IPS-15b (cell line): ENCODE results near the gene COL26A1.

Experiments used
- H3K27me3 ChIP-seq: one replicate; pipeline ENCODE4 v1.6.1; 2013; ENCODE audit warnings: low read length; ENCODE audit not compliant: control insufficient read depth, insufficient read depth
- H3K36me3 ChIP-seq: one replicate; pipeline ENCODE4 v1.6.1; 2013; ENCODE audit warnings: low read length; ENCODE audit not compliant: control insufficient read depth, insufficient read depth
- H3K4me1 ChIP-seq: one replicate; pipeline ENCODE4 v1.6.1; 2013; ENCODE audit warnings: mild to moderate bottlenecking, low read length; ENCODE audit not compliant: control insufficient read depth, insufficient read depth
- H3K4me3 ChIP-seq: one replicate; pipeline ENCODE4 v1.5.1; 2013; ENCODE audit warnings: low read depth, low read length
- H3K9ac ChIP-seq: one replicate; pipeline ENCODE4 v1.6.1; 2013; ENCODE audit warnings: low read depth, mild to moderate bottlenecking, low read length
- H3K9me3 ChIP-seq: one replicate; pipeline ENCODE4 v1.6.1; 2013; ENCODE audit warnings: mild to moderate bottlenecking, low read length; ENCODE audit not compliant: control insufficient read depth, insufficient read depth

The COL26A1 gene

DNA sequence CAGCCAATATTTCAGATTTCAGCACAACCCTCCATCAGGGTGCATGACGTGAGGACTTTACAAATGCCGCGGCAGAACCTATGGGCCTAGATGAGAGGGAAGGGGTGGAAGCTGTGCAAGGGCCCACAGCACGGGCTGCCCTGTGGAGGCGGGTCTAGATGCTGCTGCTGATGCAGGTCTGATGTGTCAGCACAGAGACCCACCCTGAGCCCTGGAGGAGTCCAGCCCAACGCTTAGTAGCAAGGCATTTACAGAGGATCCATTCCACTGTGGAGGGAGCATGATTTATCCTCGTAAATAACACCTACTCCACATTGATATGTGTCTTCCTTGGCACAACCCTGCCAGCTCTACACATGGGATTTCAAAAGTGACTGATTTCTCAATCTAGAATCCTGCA is 217.9 kb downstream of the COL26A1 start:
- no peaks in the 10 kb centered on the region for H3K27me3 ChIP-seq
- no peak overlapping the region for H3K4me3 ChIP-seq
- H3K9ac ChIP-seq: no peak overlapping the region
- H3K9me3 ChIP-seq: peaks cover 4% of the 10 kb centered on the region
- H3K36me3 ChIP-seq: no peaks in the 10 kb centered on the region
- peaks cover 1% of the 10 kb centered on the region for H3K4me1 ChIP-seq

DNA sequence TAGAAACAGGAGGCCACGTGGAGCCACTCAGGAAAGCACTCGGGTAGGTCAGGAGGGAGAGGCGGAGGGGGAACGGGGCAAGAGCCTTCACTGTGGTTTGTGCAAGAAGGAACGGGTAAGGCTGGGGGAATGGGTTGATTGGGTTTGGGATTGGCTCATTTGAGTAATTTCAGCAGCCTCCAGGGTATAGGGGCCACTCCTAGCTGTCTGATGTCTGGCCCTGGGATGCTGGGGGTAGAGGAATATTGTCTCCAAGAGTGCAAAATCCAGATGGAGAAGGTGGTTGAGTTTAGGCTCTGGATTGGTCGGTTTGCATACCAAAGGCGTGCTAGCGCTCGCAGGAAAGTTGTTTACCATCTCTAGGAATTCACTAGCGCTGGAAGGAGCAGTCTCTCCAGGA is 219.2 kb downstream of the COL26A1 start:
- Histone ChIP-seq H3K9ac (no peak overlapping the region), H3K4me3 (no peak overlapping the region), H3K27me3 (no peaks in the 10 kb centered on the region), H3K4me1 (no peaks in the 10 kb centered on the region), H3K9me3 (peaks cover 1% of the 10 kb centered on the region), H3K36me3 (no peaks in the 10 kb centered on the region)

- H3K9me3 ChIP-seq: no peaks in the 10 kb centered on the region
- no peak overlapping the region for H3K4me3 ChIP-seq
- no peaks in the 10 kb centered on the region for H3K4me1 ChIP-seq
- no peak overlapping the region for H3K9ac ChIP-seq
- no peaks in the 10 kb centered on the region for H3K36me3 ChIP-seq
- H3K27me3 ChIP-seq: no peaks in the 10 kb centered on the region
Observed at GRCh38 chr7:101582971-101583370, 220.3 kb downstream of the COL26A1 start.

- no peaks in the 10 kb centered on the region for H3K27me3 ChIP-seq
- no peaks in the 10 kb centered on the region for H3K9me3 ChIP-seq
- no peaks in the 10 kb centered on the region for H3K4me1 ChIP-seq
- H3K36me3 ChIP-seq: no peaks in the 10 kb centered on the region
- no peak overlapping the region for H3K9ac ChIP-seq
- H3K4me3 ChIP-seq: no peak overlapping the region
Observed at GRCh38 chr7:101586078-101586905, 223.6 kb downstream of the COL26A1 start.

DNA sequence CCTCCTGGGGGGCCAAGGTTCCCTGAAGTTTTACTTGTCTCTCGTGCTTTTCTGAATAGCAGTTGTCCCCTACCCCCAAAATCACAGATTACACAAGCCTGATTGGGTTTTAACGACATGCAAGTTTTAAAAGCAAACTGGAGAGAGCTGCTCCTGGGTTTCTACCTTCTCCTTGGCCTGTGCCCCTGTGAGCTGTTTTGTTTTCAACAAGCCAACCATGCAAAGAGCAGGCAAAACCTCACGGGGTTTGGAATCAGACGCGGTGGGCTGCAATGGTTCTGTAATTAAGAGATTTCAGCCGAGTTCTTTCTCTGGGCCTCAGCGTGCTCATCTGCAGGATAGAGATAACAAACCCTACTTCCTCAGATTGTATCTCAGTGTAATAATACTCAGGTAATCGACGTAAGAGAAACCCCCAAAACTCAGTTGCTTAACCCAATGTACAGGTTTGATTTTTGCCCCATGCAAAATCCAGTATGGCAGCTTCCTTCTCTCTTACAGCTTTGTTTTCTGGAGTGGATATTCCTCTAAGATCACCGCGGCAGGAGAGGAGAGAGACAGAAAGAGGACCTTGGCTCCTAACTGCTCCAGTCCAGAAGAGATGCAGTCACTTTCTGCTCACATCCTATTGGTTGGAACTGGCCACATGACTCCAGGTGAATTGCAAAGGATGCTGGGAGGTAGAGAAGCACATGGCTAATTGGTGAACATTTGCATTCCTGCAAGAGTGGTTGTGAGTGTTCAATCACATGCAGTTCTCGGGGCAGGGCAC is 224.4 kb downstream of the COL26A1 start:
- Histone ChIP-seq H3K9me3 (no peaks in the 10 kb centered on the region), H3K4me1 (no peaks in the 10 kb centered on the region), H3K4me3 (no peak overlapping the region), H3K27me3 (no peaks in the 10 kb centered on the region), H3K9ac (no peak overlapping the region), H3K36me3 (no peaks in the 10 kb centered on the region)

DNA sequence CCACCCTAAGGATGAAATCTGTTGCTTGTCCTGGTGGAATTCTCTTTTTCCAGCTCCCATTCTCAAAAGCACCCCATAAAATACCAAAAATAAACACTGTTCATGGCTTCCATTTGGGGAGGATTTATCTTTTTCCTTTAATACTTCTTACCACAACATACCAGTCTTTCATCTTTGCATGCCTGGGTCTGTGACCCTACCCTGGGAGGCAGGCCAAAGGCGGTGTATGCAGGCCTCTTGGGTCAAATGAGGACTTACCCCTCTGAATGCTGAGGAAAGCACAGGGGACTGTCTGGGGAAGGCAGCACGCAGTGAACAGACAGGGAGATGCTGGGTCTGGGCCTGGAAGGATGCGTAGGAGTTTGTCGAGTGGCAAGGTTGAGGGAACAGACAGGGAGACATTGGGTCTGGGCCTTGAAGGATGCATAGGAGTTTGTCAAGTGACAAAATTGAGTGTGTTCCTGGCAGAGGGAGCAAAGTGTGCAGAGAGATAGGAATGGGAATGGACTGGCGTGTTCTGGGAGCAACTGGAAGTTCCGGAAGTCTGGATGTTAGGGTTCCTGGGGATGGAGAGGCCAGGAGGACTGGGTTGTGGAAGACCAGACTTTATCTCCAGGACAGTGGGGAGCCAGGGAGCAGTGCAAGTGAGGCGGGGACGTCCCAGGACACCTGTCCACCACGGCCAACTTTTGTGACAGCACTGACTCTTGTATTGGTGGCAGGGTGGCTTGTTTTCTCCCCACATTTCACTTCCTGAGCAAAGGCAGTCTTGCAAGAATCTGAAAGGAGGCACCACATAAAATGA is 225.7 kb downstream of the COL26A1 start:
- Histone ChIP-seq H3K4me3 (no peak overlapping the region), H3K36me3 (no peaks in the 10 kb centered on the region), H3K9me3 (no peaks in the 10 kb centered on the region), H3K4me1 (no peaks in the 10 kb centered on the region), H3K27me3 (no peaks in the 10 kb centered on the region), H3K9ac (no peak overlapping the region)

DNA sequence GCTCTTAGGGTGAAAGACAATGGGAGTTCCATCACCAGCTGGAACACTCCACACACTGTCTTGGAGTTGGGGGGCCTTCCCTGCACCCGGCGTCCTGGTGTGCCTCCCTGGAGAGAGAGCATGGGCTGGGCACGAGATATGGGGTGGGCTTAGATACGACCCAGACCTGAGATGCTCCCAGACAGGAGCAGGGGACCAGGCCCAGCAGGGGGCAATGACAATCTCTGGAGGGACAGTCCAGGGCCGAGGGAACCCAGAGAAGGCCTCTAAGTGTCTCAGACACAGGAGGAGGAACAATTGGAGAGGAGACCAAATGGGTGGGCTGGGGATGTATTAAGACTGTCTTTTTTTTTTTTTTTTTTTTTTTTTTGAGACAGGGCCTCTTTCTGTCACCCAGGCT is 226.4 kb downstream of the COL26A1 start:
- no peaks in the 10 kb centered on the region for H3K9me3 ChIP-seq
- no peaks in the 10 kb centered on the region for H3K27me3 ChIP-seq
- H3K4me1 ChIP-seq: no peaks in the 10 kb centered on the region
- H3K36me3 ChIP-seq: no peaks in the 10 kb centered on the region
- no peak overlapping the region for H3K9ac ChIP-seq
- no peak overlapping the region for H3K4me3 ChIP-seq

DNA sequence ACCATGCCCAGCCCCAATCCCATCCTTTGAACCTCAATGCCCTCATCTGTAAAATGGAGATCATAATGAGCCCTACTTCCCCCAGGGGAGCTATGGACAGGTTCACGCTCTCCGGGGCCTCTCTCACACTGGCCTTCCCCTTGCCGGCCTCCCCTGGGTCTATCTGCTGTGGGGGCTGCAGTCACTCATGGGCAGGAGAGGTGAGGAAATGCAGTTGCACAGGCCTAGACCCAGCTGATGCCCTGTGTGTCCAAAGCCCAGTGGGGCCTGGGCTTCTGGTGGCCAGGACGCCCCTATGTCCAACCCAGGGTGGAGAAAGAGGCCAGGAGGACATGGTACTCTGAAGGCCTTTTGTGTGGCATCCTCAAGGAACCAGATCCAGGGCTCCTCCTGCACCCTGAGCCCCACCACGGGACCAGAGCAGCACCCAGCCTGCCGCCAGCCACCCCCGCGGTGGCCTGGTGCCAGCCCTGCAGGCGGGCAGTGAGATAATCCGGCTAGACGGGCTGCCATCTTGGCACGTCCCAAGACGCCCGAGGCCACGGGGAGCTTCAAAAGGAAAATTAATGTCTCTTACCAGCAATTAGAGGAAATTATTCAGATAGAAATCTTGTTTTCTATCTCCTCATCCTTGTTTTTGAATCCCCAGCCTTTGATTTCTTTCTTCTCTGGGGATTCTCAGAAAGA is 227.4 kb downstream of the COL26A1 start:
- Histone ChIP-seq H3K9ac (no peak overlapping the region), H3K9me3 (no peaks in the 10 kb centered on the region), H3K4me3 (no peak overlapping the region), H3K4me1 (no peaks in the 10 kb centered on the region), H3K27me3 (no peaks in the 10 kb centered on the region), H3K36me3 (no peaks in the 10 kb centered on the region)

- H3K9ac ChIP-seq: no peak overlapping the region
- H3K27me3 ChIP-seq: no peaks in the 10 kb centered on the region
- H3K9me3 ChIP-seq: no peaks in the 10 kb centered on the region
- H3K36me3 ChIP-seq: no peaks in the 10 kb centered on the region
- no peaks in the 10 kb centered on the region for H3K4me1 ChIP-seq
- no peak overlapping the region for H3K4me3 ChIP-seq
Observed at GRCh38 chr7:101590663-101591435, 228.2 kb downstream of the COL26A1 start.

DNA sequence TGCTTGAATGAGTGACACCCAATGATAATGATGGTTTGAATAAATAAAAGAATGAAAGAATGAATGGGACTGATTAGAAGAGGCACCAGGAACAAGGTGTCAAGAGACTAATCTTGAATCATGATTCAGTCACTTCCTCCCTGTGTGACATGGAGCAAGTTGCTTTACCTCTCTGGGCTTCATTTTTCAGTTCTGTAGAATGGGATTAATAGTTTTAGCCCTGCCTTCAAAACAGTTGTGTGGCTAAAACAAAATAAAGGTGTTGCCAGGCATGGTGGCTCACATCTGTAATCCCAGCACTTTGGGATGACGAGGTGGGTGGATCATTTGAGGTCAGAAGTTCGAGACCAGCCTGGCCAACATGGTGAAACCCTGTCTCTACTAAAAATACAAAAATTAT is 228.8 kb downstream of the COL26A1 start:
- H3K9ac ChIP-seq: no peak overlapping the region

DNA sequence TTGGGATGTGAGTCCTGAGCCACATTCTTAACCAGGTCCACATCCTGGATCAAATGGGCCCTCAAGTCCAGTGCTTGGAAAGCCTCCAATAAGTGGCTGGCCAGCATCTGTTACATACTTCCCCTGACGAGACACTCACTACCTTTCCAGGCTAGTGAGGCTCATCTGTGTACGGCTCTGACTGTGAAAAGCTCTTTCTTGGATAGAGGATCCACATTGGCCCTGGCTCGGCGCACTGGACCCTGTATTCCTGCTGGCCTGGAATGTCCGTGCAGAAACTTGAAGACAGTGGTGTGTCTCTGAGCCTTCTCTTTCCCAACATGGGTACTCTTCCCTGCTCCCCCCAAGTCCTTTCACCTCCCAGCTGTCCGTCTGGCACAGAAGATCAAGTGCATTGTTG is 230.9 kb downstream of the COL26A1 start:
- Histone ChIP-seq H3K27me3 (no peaks in the 10 kb centered on the region), H3K36me3 (no peaks in the 10 kb centered on the region), H3K9ac (no peak overlapping the region), H3K4me1 (no peaks in the 10 kb centered on the region), H3K4me3 (no peak overlapping the region), H3K9me3 (no peaks in the 10 kb centered on the region)

More for the DNA sequence above, 228.8 kb downstream of the COL26A1 start:
- Histone ChIP-seq H3K27me3 (no peaks in the 10 kb centered on the region), H3K9me3 (no peaks in the 10 kb centered on the region), H3K36me3 (no peaks in the 10 kb centered on the region), H3K4me1 (no peaks in the 10 kb centered on the region), H3K4me3 (no peak overlapping the region)
